WERI-Rb-1 (cell line): ENCODE measurements around the gene CRABP2.

Experiments
- DNase-seq: peaks from one replicate; pipeline ENCODE4 v3.0.0-alpha.2; 2020
- H3K27ac ChIP-seq: fragments of 250-450 bp; sonication (Bioruptor Pico); 2 replicates; pipeline ENCODE4 v1.5.1; 2020; ENCODE audit warnings: mild to moderate bottlenecking, moderate library complexity
- H3K27me3 ChIP-seq: fragments of 250-450 bp; sonication (Bioruptor Pico); 2 replicates; pipeline ENCODE4 v1.5.1; 2021; ENCODE audit warnings: mild to moderate bottlenecking, low read depth, moderate library complexity; ENCODE audit not compliant: insufficient read depth, severe bottlenecking
- H3K36me3 ChIP-seq: fragments of 250-450 bp; sonication (Bioruptor Pico); 2 replicates; pipeline ENCODE4 v1.5.1; 2020; ENCODE audit warnings: mild to moderate bottlenecking, moderate library complexity
- H3K4me3 ChIP-seq: 2 replicates; pipeline ENCODE4 v1.5.1; 2011; ENCODE audit warnings: low read depth, mild to moderate bottlenecking, control low read depth, low read length
- H3K9me3 ChIP-seq: fragments of 250-450 bp; sonication (Bioruptor Pico); 2 replicates; pipeline ENCODE4 v1.5.1; 2021; ENCODE audit warnings: mild to moderate bottlenecking, moderate library complexity; ENCODE audit not compliant: severe bottlenecking
- CTCF ChIP-seq: IDR thresholded peaks from 2 replicates; pipeline ENCODE4 v1.5.1; 2011; ENCODE audit warnings: low read depth, mild to moderate bottlenecking, control low read depth, inconsistent platforms, low read length

Gene CRABP2

GRCh38 chr1:156700736-156701531, 4.4 kb downstream of the CRABP2 start:
- Histone ChIP-seq H3K27ac (peak overlapping the region; percentile 59), H3K9me3 (no peaks in the 10 kb centered on the region), H3K27me3 (no peaks in the 10 kb centered on the region), H3K4me3 (no peak overlapping the region), H3K36me3 (peaks cover 58% of the 10 kb centered on the region)
- TF ChIP-seq CTCF: no peak
- DNase-seq: peak; percentile 77

- H3K4me3 ChIP-seq: no peak overlapping the region
- no peak overlapping the region; the same call in 1 of the 2 replicates for H3K27ac ChIP-seq
- no peaks in the 10 kb centered on the region for H3K9me3 ChIP-seq
- no peak for DNase-seq
- H3K27me3 ChIP-seq: no peaks in the 10 kb centered on the region
- H3K36me3 ChIP-seq: peaks cover 55% of the 10 kb centered on the region
- no peak for TF ChIP-seq CTCF
Observed at GRCh38 chr1:156698995-156699394, 6.4 kb downstream of the CRABP2 start.

GRCh38 chr1:156697481-156697880, 7.9 kb downstream of the CRABP2 start:
- Histone ChIP-seq H3K27me3 (no peaks in the 10 kb centered on the region), H3K9me3 (no peaks in the 10 kb centered on the region), H3K36me3 (peaks cover 48% of the 10 kb centered on the region), H3K4me3 (no peak overlapping the region), H3K27ac (peak overlapping the region; percentile 71)
- peak; percentile 97 for DNase-seq
- TF ChIP-seq CTCF: no peak

- H3K9me3 ChIP-seq: no peaks in the 10 kb centered on the region
- H3K36me3 ChIP-seq: peaks cover 41% of the 10 kb centered on the region
- no peaks in the 10 kb centered on the region for H3K27me3 ChIP-seq
- no peak overlapping the region for H3K4me3 ChIP-seq
- peak overlapping the region; percentile 71 for H3K27ac ChIP-seq
- DNase-seq: no peak
- TF ChIP-seq CTCF: no peak
Observed at GRCh38 chr1:156696755-156697154, 8.6 kb downstream of the CRABP2 start.

- H3K27ac ChIP-seq: peak overlapping the region; percentile 82
- no peak overlapping the region for H3K4me3 ChIP-seq
- H3K9me3 ChIP-seq: no peaks in the 10 kb centered on the region
- peaks cover 19% of the 10 kb centered on the region for H3K36me3 ChIP-seq
- no peak for TF ChIP-seq CTCF
- no peak for DNase-seq
- H3K27me3 ChIP-seq: no peaks in the 10 kb centered on the region
Observed at GRCh38 chr1:156694690-156694962, 10.8 kb downstream of the CRABP2 start.
